B cell (primary cell): ENCODE measurements around the gene SDCCAG8.

Experiments used
- CTCF ChIP-seq: fragments of 200-600 bp; IDR thresholded peaks from one replicate; pipeline ENCODE4 v1.8.0; 2022; ENCODE audit warnings: antibody characterized with exemption, mild to moderate bottlenecking
- EZH2 ChIP-seq: IDR thresholded peaks from 2 replicates; pipeline ENCODE4 v1.6.1; 2012; ENCODE audit warnings: borderline replicate concordance, low read depth, mild to moderate bottlenecking, moderate library complexity, low read length; ENCODE audit not compliant: insufficient read depth, poor library complexity, severe bottlenecking

DNA sequence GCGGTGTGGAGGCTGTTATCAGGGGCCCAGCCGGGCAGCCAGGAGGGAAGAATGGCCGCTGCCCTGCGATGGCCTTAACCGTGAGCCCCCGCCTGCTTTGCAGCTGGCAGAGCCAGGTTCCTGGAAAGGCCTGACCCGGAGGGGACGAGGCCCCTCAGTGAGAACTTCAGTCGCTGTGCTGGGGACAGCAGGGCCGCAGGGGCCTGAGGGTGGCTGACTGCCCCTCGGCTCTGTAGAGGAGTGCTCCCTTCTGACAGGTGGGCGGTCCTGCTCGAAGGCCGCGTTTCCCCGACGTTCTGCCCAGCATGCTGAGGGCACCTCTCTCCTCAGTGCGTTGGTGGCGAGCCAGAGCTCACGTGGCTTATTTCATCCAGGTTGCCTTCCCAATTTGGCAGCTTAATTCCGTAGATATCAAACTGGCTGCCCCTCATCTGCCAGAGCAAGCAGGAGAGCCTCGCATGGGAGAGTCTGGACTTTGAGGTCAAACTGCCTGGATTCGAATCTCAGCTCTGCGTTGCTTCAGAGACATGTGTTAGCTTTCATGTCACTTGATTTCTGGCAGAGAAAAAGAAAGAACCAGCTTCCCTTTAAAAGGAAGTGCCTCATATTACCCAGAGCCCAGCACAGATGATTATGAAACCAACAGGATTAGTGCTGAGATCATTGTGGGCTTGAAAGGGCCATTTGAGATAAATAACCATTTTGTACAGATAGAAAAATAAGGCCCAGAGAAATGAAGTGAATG is 239.8 kb downstream of the SDCCAG8 start:
- TF ChIP-seq CTCF (no peak), EZH2 (no peak)
